Measurements from ENCODE around the gene RNF40.

- TF ChIP-seq CTCF (IDR thresholded peaks at IDR 0.05; ENCODE audit: low read depth, low read length, poor library complexity, severe bottlenecking), result no peak
- no peak for TF ChIP-seq EZH2phosphoT487 (IDR thresholded peaks at IDR 0.05; ENCODE audit: borderline replicate concordance, low read length)
Observed at GRCh38 chr16:30784215-30784614, 22.1 kb downstream of the RNF40 start.
